ENCODE results near the gene LRRC17.
"Not testable (repeated sequence)": the region's sequence is repeated elsewhere in the genome, so short reads cannot be mapped to it uniquely, and the experiment has no call there.

The LRRC17 gene

DNA sequence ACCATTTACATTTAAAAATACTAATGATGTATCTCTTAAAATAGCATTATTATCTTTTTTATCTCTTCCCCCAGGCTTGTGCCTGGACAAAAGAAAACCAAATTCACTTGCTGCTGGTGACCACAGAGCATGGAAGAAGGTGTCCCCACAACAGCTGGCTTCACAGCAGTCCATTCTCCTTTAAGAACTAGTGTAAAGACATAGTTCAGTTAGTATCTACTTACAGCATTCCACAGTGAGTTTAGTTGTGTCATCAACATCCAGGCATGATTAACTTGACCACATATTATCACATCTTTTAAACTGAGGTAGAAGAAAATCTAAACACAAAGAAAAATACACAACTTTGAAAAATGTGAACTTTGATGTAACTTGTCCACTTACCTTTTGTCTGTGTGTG is 55.0 kb downstream of the LRRC17 start:
- H3K27ac ChIP-seq: no peak overlapping the region

DNA sequence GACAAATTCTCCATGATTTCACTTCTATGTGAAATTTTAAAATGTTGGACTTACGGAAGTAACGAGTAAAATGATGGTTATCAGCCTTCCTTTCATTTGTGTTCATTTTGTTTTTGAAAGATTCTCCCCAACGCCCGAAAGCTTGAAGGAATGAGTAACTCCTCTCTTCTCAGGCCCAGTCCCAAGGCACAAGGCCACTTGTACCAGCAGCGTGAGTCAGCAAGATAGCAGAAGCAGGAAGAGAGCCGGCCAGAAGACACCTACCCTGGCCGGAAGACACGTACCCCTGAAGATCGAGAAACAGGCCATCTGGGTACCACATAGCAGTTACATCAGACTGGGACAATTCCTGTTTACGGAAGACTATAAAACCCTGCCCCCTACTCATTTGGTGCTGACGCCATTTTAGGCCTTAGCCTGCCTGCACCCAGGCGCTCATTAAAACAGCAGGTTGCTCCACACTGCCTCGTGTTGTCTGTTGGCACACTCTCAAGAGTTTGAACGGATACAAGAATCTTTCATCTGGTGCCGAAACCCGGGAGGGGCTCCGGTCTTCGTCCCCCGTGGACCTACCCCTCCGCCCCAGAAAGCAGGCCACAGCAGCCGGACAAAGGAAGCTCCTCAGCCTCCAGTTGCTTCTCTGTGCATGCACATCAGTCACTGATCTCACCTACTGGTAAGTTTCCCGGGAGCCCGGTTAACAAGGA is 60.4 kb downstream of the LRRC17 start:
- H3K4me1 ChIP-seq (ENCODE audit: control insufficient read depth in 1 of 2, insufficient read depth in 1 of 2, low read depth in 1 of 2, low read length in 1 of 2): peaks cover 32 to 53% of the 10 kb centered on the region in 2 experiments
- no peaks in the 10 kb centered on the region for H3K9me3 ChIP-seq
- no peaks in the 10 kb centered on the region for H3K27me3 ChIP-seq
- no peaks in the 10 kb centered on the region for H3K36me3 ChIP-seq
- TF ChIP-seq, protein P1, sequence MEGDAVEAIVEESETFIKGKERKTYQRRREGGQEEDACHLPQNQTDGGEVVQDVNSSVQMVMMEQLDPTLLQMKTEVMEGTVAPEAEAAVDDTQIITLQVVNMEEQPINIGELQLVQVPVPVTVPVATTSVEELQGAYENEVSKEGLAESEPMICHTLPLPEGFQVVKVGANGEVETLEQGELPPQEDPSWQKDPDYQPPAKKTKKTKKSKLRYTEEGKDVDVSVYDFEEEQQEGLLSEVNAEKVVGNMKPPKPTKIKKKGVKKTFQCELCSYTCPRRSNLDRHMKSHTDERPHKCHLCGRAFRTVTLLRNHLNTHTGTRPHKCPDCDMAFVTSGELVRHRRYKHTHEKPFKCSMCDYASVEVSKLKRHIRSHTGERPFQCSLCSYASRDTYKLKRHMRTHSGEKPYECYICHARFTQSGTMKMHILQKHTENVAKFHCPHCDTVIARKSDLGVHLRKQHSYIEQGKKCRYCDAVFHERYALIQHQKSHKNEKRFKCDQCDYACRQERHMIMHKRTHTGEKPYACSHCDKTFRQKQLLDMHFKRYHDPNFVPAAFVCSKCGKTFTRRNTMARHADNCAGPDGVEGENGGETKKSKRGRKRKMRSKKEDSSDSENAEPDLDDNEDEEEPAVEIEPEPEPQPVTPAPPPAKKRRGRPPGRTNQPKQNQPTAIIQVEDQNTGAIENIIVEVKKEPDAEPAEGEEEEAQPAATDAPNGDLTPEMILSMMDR (IDR thresholded peaks at IDR 0.05): no peak
- peak overlapping the region; percentile 50 to 51 for H3K4me3 ChIP-seq (ENCODE audit: low read depth in 1 of 2, low read length in 1 of 2)
- peak overlapping the region; percentile 97 for H3K27ac ChIP-seq

More for the DNA sequence above, 55.0 kb downstream of the LRRC17 start:
- H3K9me3 ChIP-seq: no peaks in the 10 kb centered on the region
- no peaks in the 10 kb centered on the region for H3K27me3 ChIP-seq
- TF ChIP-seq, protein P1 (IDR thresholded peaks at IDR 0.05): no peak
- H3K36me3 ChIP-seq: peaks cover 5% of the 10 kb centered on the region
- H3K4me1 ChIP-seq (ENCODE audit: control insufficient read depth in 1 of 2, insufficient read depth in 1 of 2, low read depth in 1 of 2, low read length in 1 of 2): peaks cover 19 to 21% of the 10 kb centered on the region in 2 experiments
- no peak overlapping the region for H3K4me3 ChIP-seq (ENCODE audit: low read depth in 1 of 2, low read length in 1 of 2)

DNA sequence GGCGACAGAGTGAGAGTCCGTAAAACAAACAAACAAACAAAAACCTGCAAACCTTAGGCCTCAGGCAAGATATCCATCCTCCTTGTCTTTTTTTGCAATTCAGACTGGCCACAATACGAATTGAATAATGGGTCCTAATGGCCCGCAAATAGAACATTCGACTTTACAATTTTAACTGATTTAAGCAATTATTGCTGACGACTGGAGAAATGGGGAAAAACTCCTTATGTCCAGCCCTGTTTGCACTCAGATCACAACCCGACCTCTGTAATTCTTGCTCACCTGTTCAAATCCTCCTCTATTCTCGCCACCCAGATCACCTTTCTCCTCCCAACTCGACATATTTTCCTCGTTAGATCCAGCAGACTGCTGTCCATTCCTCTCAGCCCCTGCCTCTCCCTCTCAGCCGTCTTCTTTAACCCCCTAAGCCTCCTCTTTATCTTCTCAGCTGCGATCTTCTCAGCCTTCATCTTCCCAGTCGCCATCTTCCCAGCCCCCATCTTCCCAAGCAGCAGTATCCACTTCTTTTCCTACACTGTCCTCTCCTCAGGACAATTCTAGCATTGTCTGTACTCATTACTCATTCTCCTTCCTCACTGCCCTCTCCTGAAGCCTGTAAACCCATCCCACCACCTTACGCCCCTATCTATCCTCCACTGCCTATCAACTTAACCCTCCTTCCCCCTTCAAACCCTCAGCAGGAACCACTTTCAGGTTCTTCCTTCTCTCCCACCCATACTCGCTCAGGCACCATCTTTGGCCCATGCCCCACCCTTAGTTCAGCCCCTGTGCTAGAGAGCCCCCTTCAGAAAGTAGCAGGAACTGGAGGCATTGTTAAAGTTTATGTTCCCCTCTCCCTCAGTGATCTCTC is 61.8 kb downstream of the LRRC17 start:
- Histone ChIP-seq H3K4me1 (ENCODE audit: control insufficient read depth in 1 of 2, insufficient read depth in 1 of 2, low read depth in 1 of 2, low read length in 1 of 2) (peaks cover 44 to 66% of the 10 kb centered on the region in 2 experiments), H3K27ac (peak overlapping the region; percentile 97), H3K4me3 (ENCODE audit: low read depth in 1 of 2, low read length in 1 of 2) (peak overlapping the region; percentile 50 to 51), H3K27me3 (no peaks in the 10 kb centered on the region), H3K9me3 (no peaks in the 10 kb centered on the region), H3K36me3 (no peaks in the 10 kb centered on the region)
- TF ChIP-seq, protein P1 (IDR thresholded peaks at IDR 0.05): no peak

DNA sequence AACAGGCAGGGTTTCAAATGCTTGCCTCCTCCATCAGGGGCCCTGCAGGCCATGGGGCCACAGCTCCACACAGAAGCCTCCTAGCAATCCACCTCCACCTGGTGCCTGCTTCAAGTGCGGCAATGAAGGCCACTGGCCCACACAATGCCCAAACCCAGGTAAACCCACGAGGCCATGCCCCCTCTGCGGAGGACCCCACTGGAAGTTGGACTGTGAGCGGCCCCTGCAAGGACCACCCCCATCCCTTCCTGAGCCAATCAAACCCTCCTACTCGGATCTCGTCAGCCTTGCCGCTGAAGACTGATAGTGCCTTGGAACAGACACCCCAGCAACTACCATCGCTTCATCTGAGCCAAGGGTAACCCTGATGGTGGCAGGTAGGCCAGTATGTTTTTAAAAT is 63.1 kb downstream of the LRRC17 start:
- TF ChIP-seq, protein P1 (IDR thresholded peaks at IDR 0.05): no peak
- Histone ChIP-seq H3K4me3 (ENCODE audit: low read depth in 1 of 2, low read length in 1 of 2) (no peak overlapping the region), H3K9me3 (no peaks in the 10 kb centered on the region), H3K27me3 (no peaks in the 10 kb centered on the region), H3K36me3 (no peaks in the 10 kb centered on the region), H3K27ac (peak overlapping the region; percentile 97), H3K4me1 (ENCODE audit: control insufficient read depth in 1 of 2, insufficient read depth in 1 of 2, low read depth in 1 of 2, low read length in 1 of 2) (peaks cover 43 to 66% of the 10 kb centered on the region in 2 experiments)

DNA sequence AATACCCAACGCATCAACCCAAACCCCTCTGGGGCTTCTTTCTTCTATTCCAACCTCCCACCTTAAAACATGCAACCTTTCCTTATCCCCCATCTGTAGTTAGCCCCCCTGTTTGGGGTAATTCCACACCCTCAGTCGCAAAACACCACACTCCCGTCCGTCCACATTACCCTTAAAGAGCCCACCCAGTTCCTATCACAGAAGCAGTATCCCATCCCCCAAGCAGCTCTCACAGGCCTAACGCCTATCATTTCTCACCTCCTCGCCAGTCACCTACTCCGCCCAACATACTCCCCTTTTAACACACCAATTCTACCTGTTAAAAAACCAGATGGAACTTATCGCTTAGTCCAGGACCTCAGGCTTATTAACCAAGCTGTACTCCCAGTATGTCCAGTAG is 63.7 kb downstream of the LRRC17 start:
- H3K27ac ChIP-seq: peak overlapping the region; percentile 97
- no peaks in the 10 kb centered on the region for H3K36me3 ChIP-seq

DNA sequence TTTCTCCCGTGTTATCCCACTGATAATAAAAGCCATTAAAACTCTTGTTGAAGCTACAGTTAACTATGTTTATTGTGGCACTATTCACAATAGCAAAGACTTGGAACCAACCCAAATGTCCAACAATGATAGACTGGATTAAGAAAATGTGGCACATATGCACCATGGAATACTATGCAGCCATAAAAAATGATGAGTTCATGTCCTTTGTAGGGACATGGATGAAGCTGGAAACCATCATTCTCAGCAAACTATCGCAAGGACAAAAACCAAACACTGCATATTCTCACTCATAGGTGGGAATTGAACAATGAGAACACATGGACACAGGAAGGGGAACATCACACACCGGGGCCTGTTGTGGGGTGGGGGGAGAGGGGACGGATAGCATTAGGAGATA is 64.8 kb downstream of the LRRC17 start:
- Histone ChIP-seq H3K27ac (peak overlapping the region; percentile 97), H3K4me1 (ENCODE audit: control insufficient read depth in 1 of 2, insufficient read depth in 1 of 2, low read depth in 1 of 2, low read length in 1 of 2) (peaks cover 36 to 62% of the 10 kb centered on the region in 2 experiments)
- H3K27me3 ChIP-seq; H3K9me3 ChIP-seq; H3K36me3 ChIP-seq; H3K4me3 ChIP-seq (ENCODE audit: low read depth in 1 of 2, low read length in 1 of 2): not testable (repeated sequence)

More for the DNA sequence above, 63.7 kb downstream of the LRRC17 start:
- TF ChIP-seq, protein P1 (IDR thresholded peaks at IDR 0.05): no peak
- no peaks in the 10 kb centered on the region for H3K9me3 ChIP-seq
- peaks cover 37 to 62% of the 10 kb centered on the region in 2 experiments for H3K4me1 ChIP-seq (ENCODE audit: control insufficient read depth in 1 of 2, insufficient read depth in 1 of 2, low read depth in 1 of 2, low read length in 1 of 2)
- H3K27me3 ChIP-seq: no peaks in the 10 kb centered on the region
- H3K4me3 ChIP-seq (ENCODE audit: low read depth in 1 of 2, low read length in 1 of 2): no peak overlapping the region

All from neutrophil (primary cell).